HG03135 (cell line): ENCODE results near the gene TCIRG1.
"Not testable (repeated sequence)": the region's sequence is repeated elsewhere in the genome, so short reads cannot be mapped to it uniquely, and the experiment has no call there.

ENCODE experiments used
- ATAC-seq: cut with Tn5 transposase; IDR thresholded peaks from one replicate; pipeline ENCODE4 v1.9.1; 2021; ENCODE audit warnings: mild to moderate bottlenecking, moderate library complexity; ENCODE audit not compliant: unreplicated experiment

TCIRG1 gene, protein sequence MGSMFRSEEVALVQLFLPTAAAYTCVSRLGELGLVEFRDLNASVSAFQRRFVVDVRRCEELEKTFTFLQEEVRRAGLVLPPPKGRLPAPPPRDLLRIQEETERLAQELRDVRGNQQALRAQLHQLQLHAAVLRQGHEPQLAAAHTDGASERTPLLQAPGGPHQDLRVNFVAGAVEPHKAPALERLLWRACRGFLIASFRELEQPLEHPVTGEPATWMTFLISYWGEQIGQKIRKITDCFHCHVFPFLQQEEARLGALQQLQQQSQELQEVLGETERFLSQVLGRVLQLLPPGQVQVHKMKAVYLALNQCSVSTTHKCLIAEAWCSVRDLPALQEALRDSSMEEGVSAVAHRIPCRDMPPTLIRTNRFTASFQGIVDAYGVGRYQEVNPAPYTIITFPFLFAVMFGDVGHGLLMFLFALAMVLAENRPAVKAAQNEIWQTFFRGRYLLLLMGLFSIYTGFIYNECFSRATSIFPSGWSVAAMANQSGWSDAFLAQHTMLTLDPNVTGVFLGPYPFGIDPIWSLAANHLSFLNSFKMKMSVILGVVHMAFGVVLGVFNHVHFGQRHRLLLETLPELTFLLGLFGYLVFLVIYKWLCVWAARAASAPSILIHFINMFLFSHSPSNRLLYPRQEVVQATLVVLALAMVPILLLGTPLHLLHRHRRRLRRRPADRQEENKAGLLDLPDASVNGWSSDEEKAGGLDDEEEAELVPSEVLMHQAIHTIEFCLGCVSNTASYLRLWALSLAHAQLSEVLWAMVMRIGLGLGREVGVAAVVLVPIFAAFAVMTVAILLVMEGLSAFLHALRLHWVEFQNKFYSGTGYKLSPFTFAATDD

GRCh38 chr11:68038718-68039525 is at the start of gene TCIRG1:
Gene TCIRG1, plus strand, starts transcription at chr11:68039025. Its CDS starts 2,247 bp downstream, at chr11:68041272.
- no peak for ATAC-seq

DNA sequence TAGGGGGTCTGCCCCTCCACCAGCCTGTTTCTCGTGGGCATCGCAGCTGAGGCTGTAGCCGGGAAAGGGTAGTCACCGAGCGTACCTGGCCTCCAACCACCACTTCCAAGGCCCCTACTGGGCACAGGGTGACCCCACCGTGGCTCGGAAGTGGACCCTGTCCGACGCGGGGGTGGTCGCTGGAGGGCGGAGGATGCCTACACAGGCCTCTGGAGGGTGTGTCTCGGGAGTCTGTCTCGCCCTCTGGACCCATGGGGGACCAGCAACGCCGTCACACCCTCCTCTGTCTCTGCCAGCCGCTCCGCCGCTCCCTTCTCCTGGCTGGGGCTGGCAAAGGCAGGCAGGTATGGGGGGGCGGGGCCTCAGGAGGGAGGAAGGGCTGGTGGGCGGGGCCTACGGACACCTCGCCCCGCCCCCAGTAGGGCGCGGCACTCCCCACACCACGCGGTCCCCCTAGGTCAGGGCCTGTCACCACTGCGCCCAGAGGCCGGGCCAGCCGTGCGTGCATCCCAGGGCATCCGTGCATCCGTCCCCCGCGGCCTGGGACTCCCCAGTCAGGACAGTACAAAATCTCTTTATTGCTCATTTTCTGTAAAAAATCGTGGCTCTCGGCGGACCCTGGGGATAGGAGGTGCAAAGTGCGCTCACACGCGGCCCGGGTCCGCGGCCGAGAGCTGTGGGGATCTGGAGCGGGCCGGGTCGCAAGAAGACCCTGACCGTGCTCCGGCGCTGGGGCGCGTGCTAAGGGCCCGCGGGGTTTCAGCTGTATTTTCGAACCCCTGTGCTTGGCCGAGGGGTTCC is 48.1 kb upstream of the TCIRG1 start:
- not testable (repeated sequence) for ATAC-seq

- not testable (repeated sequence) for ATAC-seq
These were observed 47.3 kb upstream of the TCIRG1 start for GRCh38 chr11:67991347-67992121.

DNA sequence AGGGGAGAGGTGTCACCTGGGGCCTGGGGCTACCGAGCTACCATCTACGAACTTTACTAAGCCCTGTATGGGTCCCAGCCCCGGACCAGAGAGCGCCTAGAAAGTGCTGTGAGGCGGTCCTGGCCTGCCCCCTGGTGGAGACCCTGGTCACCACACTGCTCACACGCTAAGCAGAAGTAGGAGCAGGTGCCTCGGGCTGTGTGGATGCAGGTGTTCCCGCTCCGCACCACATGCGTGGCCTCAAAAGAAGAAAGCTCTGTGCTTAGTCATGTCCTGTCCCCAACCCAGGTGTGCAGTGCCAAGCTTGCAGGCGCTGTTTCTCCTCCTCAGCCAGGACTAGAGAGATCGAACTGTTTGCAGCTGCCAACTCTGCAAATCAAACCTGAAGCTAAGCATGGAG is 45.0 kb upstream of the TCIRG1 start:
- ATAC-seq = not testable (repeated sequence)

DNA sequence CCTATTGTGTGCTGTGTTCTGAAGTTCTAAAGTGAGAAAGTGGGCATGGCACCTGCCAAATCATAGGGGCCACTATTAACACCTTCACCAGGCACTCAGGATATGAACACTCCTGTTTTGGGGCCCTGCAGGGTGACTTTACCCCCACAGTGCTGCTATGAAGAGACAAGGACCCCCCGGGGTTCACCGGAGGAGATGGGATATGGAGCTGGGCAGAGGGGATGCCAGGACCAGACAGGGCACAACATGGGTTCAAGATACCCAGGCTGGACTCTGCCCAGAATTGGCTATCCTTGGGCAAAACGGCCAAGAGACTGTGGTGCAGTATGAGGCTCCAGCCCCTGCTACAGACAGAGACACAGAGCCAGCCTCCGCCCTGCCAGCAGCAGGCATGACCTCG is 44.4 kb upstream of the TCIRG1 start:
- ATAC-seq = not testable (repeated sequence)

DNA sequence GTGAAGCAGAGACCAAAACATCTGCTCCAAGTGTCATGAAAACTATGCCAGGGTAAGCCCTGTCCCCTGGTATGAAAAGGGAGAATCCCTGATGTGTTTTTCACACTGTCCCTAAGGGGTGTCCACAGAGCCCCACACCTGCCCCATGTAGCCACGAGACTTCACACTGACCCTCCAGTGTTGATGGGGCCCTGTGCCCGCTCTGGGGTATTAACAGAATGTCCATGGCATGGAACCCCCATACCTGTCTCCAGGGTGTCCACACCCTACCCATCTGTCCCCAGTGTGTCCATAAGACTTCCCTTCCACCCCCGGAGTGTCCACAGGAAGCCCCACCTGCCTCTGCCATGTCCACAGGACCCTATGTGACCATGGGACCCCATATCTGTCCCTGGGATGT is 43.7 kb upstream of the TCIRG1 start:
- not testable (repeated sequence) for ATAC-seq

DNA sequence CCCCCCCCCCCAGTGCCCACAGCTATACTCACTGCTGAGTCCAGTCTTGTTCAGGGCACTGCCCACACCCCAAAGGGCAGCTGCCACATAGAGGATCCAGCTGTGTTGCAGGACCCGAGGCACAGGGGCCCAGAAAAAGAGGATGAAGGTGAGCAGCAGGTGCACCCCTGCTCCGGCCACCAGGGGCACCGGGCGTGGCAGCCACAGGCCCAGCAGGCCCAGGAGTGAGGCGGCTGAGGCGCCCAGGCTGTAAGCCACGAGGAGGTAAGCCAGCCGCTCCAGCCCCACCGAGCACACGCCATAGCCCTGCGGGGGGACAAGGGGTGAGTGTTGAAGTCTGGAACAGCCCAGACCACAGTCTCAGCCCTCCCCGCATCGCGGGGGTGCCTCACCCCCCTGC is 43.2 kb upstream of the TCIRG1 start:
- not testable (repeated sequence) for ATAC-seq

DNA sequence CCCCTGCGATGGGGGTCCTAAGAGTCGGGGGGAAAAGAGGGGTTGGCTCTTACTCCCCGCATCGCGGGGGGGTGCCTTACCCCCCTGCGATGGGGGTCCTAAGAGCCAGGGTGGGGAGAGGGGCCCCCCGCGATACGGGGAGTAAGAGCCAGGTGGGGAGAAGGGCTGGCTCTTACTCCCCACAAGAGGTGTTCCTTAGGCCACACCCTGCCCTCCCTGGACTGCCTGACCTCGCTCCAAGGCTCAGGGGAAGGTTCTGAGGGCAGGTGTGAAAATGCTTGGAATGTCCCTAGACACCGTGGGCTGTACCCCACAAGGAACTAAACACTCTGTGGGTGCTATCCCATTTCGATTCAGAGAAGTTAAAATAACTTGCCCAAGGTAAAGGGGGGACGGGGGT is 42.8 kb upstream of the TCIRG1 start:
- ATAC-seq = no peak

GRCh38 chr11:67996622-67997474 is 42.0 kb upstream of the TCIRG1 start:
- ATAC-seq = no peak

- ATAC-seq = no peak
These were observed 41.3 kb upstream of the TCIRG1 start for GRCh38 chr11:67997475-67997921.

- ATAC-seq = no peak
These were observed 40.4 kb upstream of the TCIRG1 start for GRCh38 chr11:67998150-67999045.

DNA sequence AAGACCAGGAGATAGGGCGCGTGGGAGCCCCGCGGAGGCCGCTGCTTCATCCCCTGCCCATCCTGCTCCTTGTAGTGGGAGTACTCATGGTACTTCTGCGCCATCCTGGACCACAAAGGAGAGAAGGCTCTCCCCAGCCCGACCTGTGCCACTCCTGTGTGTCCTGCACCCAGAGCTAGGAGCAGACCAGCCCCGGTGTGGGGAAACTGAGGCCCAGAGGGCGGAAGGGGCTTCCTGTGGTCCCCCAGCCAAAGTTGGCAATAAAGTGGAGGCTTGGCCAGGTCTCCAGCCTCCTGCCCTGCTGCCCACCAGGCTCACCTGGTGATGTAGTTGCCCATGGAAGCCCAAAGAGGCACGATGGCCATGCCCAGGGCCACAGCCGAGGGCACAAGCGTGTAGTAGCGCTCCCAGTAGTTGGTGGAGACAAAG is 39.6 kb upstream of the TCIRG1 start:
- ATAC-seq = no peak

DNA sequence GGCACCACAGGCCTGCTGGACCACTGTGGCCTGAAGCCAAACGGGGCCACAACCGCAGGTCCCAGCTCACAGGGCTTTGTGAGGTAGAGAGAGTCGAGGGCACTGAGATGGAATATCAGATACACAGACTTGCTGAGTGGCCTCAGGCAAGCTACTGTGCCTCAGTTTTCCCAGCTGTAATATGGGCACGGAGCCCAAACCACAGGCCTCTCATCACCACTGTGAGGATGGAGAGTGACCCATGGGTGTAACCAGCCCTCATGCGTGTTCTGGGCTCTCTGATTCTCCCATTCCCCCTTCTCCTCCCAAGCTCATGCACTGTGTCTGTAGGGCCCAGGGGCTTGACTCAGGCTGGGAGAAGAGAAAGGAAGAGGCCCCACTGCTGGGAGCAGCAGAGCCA is 39.1 kb upstream of the TCIRG1 start:
- no peak for ATAC-seq

DNA sequence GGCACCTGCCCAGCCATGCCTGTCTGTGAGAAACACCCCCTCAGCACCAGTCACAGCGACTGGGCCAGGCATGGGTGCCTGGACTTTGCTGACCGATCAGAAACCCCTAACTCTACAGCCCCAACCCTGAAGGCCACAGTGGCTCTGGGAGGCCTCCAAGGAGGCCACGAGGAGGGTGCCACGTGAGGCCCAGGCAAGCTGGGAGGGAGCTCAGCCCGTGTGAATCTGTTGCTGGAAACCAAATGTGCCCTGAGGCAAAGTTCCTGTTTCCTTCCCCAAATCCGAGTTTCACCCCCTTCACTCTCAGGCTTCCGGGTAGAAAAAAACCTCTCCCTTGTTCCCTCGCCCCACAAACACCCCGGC is 36.3 kb upstream of the TCIRG1 start:
- ATAC-seq = peak; percentile 19

GRCh38 chr11:68002938-68003845 is 35.6 kb upstream of the TCIRG1 start:
- peak; percentile 34 for ATAC-seq

DNA sequence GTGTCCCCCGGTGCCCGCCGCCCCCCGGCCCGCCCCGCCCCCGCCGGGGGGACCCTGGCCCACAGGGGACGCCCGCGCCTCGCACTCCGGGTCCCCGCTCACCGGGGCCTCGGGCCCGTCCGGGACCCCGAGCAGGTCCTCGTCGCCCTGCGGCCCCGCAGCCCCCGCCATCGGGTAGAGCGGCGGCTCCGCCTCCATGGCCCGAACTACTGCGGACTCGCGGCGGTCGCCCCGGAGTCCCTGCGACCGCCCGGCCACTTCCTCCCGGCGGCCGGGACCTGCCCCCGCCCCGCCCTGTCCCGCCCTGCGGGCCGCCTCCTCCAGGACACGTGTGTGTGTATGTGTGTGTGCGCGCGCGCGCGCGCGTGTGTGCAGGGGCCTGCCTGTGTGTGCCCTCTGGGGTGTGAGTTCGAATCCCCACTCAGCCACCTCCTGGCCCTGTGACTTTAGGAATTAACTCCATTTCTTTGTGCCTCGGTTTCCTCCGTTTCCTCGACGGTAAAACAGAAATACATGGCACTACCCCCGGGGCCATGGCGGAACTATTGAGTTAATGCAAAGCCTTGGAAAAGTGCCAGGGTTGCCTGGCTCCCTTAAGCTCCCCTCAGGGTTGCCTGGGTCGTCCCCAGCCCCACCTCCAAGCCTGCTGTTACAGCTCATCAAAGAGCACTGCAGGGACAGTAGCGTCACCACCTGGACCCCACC is 34.8 kb upstream of the TCIRG1 start, which contains the start of gene UNC93B1:
TSS of gene UNC93B1 (minus strand) at position 252 of the 705 bp plus-strand sequence. CDS start at position 198, 54 bp downstream.
- ATAC-seq = peak; percentile 56
